Measurements from ENCODE around the gene MBTD1. TPM values are rescaled to one million over a fixed set of nuclear protein-coding genes. Genes with fewer than 3 reads are reported as not detected.

MBTD1 gene
- total and polyA plus RNA-seq, 9 of the 15 experiments (the other 6 are each of a cell fraction or from before 2014, with no cell fraction given): 2.1 to 26.3 (median 13.3) TPM

DNA sequence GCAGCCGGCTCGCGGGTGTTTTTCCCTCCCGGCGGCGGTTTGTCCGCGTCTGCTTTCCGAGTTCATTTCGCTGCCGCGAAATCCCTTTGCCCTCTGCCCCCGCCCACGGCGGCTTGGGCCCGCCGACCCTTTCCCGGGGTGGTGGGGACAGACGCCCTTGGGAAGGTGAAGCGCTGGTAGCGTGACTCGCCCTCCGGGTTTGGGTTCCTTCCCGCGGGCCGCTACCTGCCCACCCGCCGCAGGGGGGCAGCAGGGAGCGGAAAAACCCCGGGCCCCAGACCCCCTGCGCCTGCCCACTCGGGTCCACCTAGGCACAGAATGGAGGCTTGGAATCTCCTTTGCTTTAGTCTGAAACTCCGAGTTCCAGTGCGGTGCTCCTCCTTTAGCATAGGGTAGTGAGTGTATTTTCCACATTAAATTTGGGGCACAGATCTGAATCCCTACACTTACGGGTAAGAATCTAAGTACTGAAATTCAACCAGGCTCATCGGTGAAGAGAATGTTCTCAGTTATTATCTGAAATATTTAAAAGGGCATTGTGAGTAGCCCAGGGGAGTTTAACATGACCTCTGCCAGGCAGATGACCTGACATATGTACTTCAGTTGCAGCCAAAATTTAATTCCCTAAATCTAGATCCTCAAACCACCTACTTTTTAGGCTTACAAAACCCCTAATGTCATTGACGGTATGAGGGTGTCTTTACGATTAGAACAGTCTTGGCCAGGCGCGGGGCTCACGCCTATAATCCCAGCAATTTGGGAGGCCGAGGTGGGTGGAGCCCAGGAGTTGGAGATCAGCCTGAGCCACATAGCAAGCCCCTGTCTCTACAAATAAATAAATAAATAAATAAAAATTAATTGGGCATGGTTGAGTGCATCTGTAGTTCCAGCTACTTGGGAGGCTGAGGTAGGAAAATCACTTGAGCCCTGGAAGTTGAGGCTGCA, 92.6 kb downstream of the MBTD1 start:
- FAIRE-seq: peak; percentile 54
- Histone ChIP-seq H3K27me3 (ENCODE audit: control insufficient read depth in 2 of 2, insufficient read depth in 2 of 2, low read length in 2 of 2) (no peaks in the 10 kb centered on the region), H3K4me1 (replicated peaks in 1 of 2; ENCODE audit: control insufficient read depth in 2 of 2, insufficient read depth in 2 of 2, low read length in 2 of 2) (peaks cover 6 to 33% of the 10 kb centered on the region in 2 experiments; a peak in 4 of 5 replicates), H3K9me3 (replicated peaks; ENCODE audit: control insufficient read depth, insufficient read depth, low read depth, low read length) (no peaks in the 10 kb centered on the region), H3K27ac (ENCODE audit: extremely low read depth, low read depth, low read length) (peak overlapping the region; percentile 92), H3K36me3 (ENCODE audit: control insufficient read depth, insufficient read depth, low read length) (peaks cover 69% of the 10 kb centered on the region), H3K4me3 (peak overlapping the region; percentile 94), H3K79me2 (ENCODE audit: control insufficient read depth, insufficient read depth, low read length) (peaks cover 39% of the 10 kb centered on the region), H3K9ac (ENCODE audit: insufficient read depth in 1 of 2, low read depth in 2 of 2, low read length in 2 of 2) (peak overlapping the region; percentile 97 to 98), H3K4me2 (ENCODE audit: insufficient read depth, low read length) (peak overlapping the region; percentile 99), H3K9me1 (ENCODE audit: control insufficient read depth, insufficient read depth, low read length) (peaks cover 4% of the 10 kb centered on the region), H4K20me1 (replicated peaks; ENCODE audit: control insufficient read depth, insufficient read depth, low read length) (no peaks in the 10 kb centered on the region), H2AFZ (ENCODE audit: low read depth, low read length) (peak overlapping the region; percentile 97)
- peak; percentile 77 for ATAC-seq
- ChIA-PET POLR2A (interaction anchor here (1.2 kb wide), 1 partner anchor 9 kb away, joined by 3 read pairs; no protein-coding TSS in a partner anchor), CTCF (ENCODE audit: low intra/inter-chr PET ratio) (interaction anchor here (1.3 to 1.6 kb wide), 2 partner anchors 14 to 167 kb away, joined by 4 to 7 read pairs; partner anchors contain the start of gene NME1)
- 2% methylated on average over 25 of the region's 42 CpGs for WGBS (ENCODE audit: insufficient coverage, low coverage, missing lambda C conversion rate)
- BruUV-seq (replicated peaks): TSS peak; percentile 50
- DNase-seq (ENCODE audit: extremely low read depth in 1 of 4, low spot score in 3 of 4): peak; percentile 80 to 91 (median 84)
- in situ Hi-C loops (cut with MboI): no loop called here
- intact Hi-C loops (cut with micrococcal nuclease): loop anchor here (5.0 kb wide), 2 partner anchors 95 to 300 kb away; partner anchors contain the start of genes MBTD1, TOB1 and UTP18
- TF ChIP-seq POLR2AphosphoS5 (IDR thresholded peaks at IDR 0.05; ENCODE audit: control insufficient read depth, insufficient read depth, low read depth, low read length) (0 out of 2 replicates have a peak, but pooled peaks have one; percentile 10), ZNF263 (CRISPR knock-in tag; IDR thresholded peaks at IDR 0.05; ENCODE audit: borderline replicate concordance) (0 out of 2 replicates have a peak, but pooled peaks have one; percentile 5), ZNF311 (CRISPR knock-in tag; IDR thresholded peaks at IDR 0.05) (no peak), E2F3 (CRISPR knock-in tag; IDR thresholded peaks at IDR 0.05) (no peak), SRF (CRISPR knock-in tag; IDR thresholded peaks at IDR 0.05) (peak in 1 of 2 experiments; percentile 55; a peak in 1 of 4 replicates), ERF (CRISPR knock-in tag; IDR thresholded peaks at IDR 0.05) (0 out of 2 replicates have a peak, but pooled peaks have one; percentile 12), KHSRP (IDR thresholded peaks at IDR 0.05) (no peak), KAT7 (CRISPR knock-in tag; IDR thresholded peaks at IDR 0.05; ENCODE audit: borderline replicate concordance) (peak; percentile 86), SRSF3 (IDR thresholded peaks at IDR 0.05; ENCODE audit: insufficient read depth, low read length) (no peak), HDAC1 (IDR thresholded peaks at IDR 0.05) (peak in 1 of 2 experiments; percentile 27; a peak in 1 of 4 replicates), ZNF384 (IDR thresholded peaks at IDR 0.05; ENCODE audit: low read depth, low read length) (no peak), LCOR (CRISPR knock-in tag; IDR thresholded peaks at IDR 0.05) (peak; percentile 89), MYC (IDR thresholded peaks at IDR 0.05; ENCODE audit: low read depth, low read length) (no peak), MYC (CRISPR knock-in tag; IDR thresholded peaks at IDR 0.05; ENCODE audit: borderline replicate concordance, low read depth) (peak; percentile 91; the same call in 1 of the 2 replicates)
- TF ChIP-seq, protein P1, sequence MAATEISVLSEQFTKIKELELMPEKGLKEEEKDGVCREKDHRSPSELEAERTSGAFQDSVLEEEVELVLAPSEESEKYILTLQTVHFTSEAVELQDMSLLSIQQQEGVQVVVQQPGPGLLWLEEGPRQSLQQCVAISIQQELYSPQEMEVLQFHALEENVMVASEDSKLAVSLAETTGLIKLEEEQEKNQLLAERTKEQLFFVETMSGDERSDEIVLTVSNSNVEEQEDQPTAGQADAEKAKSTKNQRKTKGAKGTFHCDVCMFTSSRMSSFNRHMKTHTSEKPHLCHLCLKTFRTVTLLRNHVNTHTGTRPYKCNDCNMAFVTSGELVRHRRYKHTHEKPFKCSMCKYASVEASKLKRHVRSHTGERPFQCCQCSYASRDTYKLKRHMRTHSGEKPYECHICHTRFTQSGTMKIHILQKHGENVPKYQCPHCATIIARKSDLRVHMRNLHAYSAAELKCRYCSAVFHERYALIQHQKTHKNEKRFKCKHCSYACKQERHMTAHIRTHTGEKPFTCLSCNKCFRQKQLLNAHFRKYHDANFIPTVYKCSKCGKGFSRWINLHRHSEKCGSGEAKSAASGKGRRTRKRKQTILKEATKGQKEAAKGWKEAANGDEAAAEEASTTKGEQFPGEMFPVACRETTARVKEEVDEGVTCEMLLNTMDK (IDR thresholded peaks at IDR 0.05; ENCODE audit: borderline replicate concordance, insufficient read depth, low read depth, low read length, poor library complexity, severe bottlenecking): peak; percentile 37
- TF ChIP-seq, protein P2, sequence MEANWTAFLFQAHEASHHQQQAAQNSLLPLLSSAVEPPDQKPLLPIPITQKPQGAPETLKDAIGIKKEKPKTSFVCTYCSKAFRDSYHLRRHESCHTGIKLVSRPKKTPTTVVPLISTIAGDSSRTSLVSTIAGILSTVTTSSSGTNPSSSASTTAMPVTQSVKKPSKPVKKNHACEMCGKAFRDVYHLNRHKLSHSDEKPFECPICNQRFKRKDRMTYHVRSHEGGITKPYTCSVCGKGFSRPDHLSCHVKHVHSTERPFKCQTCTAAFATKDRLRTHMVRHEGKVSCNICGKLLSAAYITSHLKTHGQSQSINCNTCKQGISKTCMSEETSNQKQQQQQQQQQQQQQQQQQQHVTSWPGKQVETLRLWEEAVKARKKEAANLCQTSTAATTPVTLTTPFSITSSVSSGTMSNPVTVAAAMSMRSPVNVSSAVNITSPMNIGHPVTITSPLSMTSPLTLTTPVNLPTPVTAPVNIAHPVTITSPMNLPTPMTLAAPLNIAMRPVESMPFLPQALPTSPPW (CRISPR knock-in tag; IDR thresholded peaks at IDR 0.05): peak; percentile 4; the same call in 1 of the 2 replicates
